SK-N-SH treated with all-trans-retinoic acid at 6 μM for 48 hours (cell line): Measurements from ENCODE around the gene DST.
A peak's percentile ranks its signal among the peaks of the same experiment; 100 is the strongest.

Experiments used
- ATAC-seq: fragments of 200-7000 bp; cut with Tn5 transposase; 3 replicates; pipeline ENCODE4 v1.9.1; 2020; ENCODE audit warnings: mild to moderate bottlenecking, moderate library complexity
- ARNTL ChIP-seq: fragments of 450-650 bp; formaldehyde crosslinking; IDR thresholded peaks from 2 replicates; pipeline ENCODE4 v1.5.0; 2020; ENCODE audit warnings: low read depth, mild to moderate bottlenecking, moderate library complexity, borderline replicate concordance
- CSDC2 ChIP-seq: fragments of 250-450 bp; sonication (Bioruptor Pico); IDR thresholded peaks from 2 replicates; pipeline ENCODE4 v1.5.0; 2020; ENCODE audit warnings: mild to moderate bottlenecking, moderate library complexity
- ESRRG ChIP-seq: fragments of 250-450 bp; sonication (Bioruptor Pico); IDR thresholded peaks from 2 replicates; pipeline ENCODE4 v1.6.1; 2021; ENCODE audit warnings: mild to moderate bottlenecking
- GLIS3 ChIP-seq: fragments of 250-450 bp; sonication (Bioruptor Pico); IDR thresholded peaks from 2 replicates; pipeline ENCODE4 v1.5.0; 2020; ENCODE audit warnings: mild to moderate bottlenecking, moderate library complexity
- ISL1 ChIP-seq: fragments of 250-450 bp; sonication (Bioruptor Pico); IDR thresholded peaks from 2 replicates; pipeline ENCODE4 v2.1.2; 2022; ENCODE audit warnings: mild to moderate bottlenecking, moderate library complexity
- OSR1 ChIP-seq: fragments of 250-450 bp; sonication (Bioruptor Pico); IDR thresholded peaks from 2 replicates; pipeline ENCODE4 v1.8.0; 2022; ENCODE audit warnings: moderate library complexity, mild to moderate bottlenecking, inconsistent platforms
- PPARA ChIP-seq: fragments of 250-450 bp; sonication (Bioruptor Pico); IDR thresholded peaks from 2 replicates; pipeline ENCODE4 v1.5.0; 2020; ENCODE audit warnings: mild to moderate bottlenecking, borderline replicate concordance
- RARB ChIP-seq: fragments of 250-450 bp; sonication (Bioruptor Pico); IDR thresholded peaks from 2 replicates; pipeline ENCODE4 v1.8.0; 2021; ENCODE audit warnings: mild to moderate bottlenecking, moderate library complexity
- SNAI2 ChIP-seq: fragments of 250-450 bp; sonication (Bioruptor Pico); IDR thresholded peaks from 2 replicates; pipeline ENCODE4 v1.5.0; 2020; ENCODE audit warnings: mild to moderate bottlenecking, moderate library complexity
- TCF4 ChIP-seq: fragments of 250-450 bp; sonication (Bioruptor Pico); IDR thresholded peaks from 2 replicates; pipeline ENCODE4 v1.8.0; 2021; ENCODE audit warnings: mild to moderate bottlenecking, moderate library complexity, borderline replicate concordance
- TOX ChIP-seq: fragments of 250-450 bp; sonication (Bioruptor Pico); IDR thresholded peaks from 2 replicates; pipeline ENCODE4 v1.8.0; 2021; ENCODE audit warnings: mild to moderate bottlenecking, moderate library complexity, borderline replicate concordance
- ZC3H10 ChIP-seq: fragments of 250-450 bp; sonication (Bioruptor Pico); IDR thresholded peaks from 2 replicates; pipeline ENCODE4 v1.5.1; 2021; ENCODE audit warnings: mild to moderate bottlenecking, moderate library complexity
- ZFP3 ChIP-seq: fragments of 250-450 bp; sonication (Bioruptor Pico); IDR thresholded peaks from 2 replicates; pipeline ENCODE4 v1.5.0; 2020; ENCODE audit warnings: mild to moderate bottlenecking, moderate library complexity
- ZFP30 ChIP-seq: fragments of 450-650 bp; formaldehyde crosslinking; IDR thresholded peaks from 2 replicates; pipeline ENCODE4 v1.5.0; 2022; ENCODE audit warnings: mild to moderate bottlenecking, moderate library complexity
- ZNF565 ChIP-seq: fragments of 450-650 bp; formaldehyde crosslinking; conservative IDR thresholded peaks from 2 replicates; pipeline ENCODE4 v1.5.0; 2020; ENCODE audit warnings: low read depth, mild to moderate bottlenecking, moderate library complexity
- ZNF70 ChIP-seq: fragments of 450-650 bp; formaldehyde crosslinking; IDR thresholded peaks from 2 replicates; pipeline ENCODE4 v1.5.0; 2020; ENCODE audit warnings: mild to moderate bottlenecking, moderate library complexity
- ZNF8 ChIP-seq: fragments of 450-650 bp; formaldehyde crosslinking; IDR thresholded peaks from 2 replicates; pipeline ENCODE4 v1.5.0; 2020; ENCODE audit warnings: mild to moderate bottlenecking, moderate library complexity
- TF ChIP-seq, protein P1 (sequence below): fragments of 250-450 bp; sonication (Bioruptor Pico); IDR thresholded peaks from 2 replicates; pipeline ENCODE4 v1.5.0; 2020; ENCODE audit warnings: mild to moderate bottlenecking, moderate library complexity
- TF ChIP-seq, protein P2 (sequence below): fragments of 250-450 bp; sonication (Bioruptor Pico); IDR thresholded peaks from 2 replicates; pipeline ENCODE4 v1.5.1; 2020; ENCODE audit warnings: low read depth, mild to moderate bottlenecking, moderate library complexity
- TF ChIP-seq, protein P3 (sequence below): fragments of 250-450 bp; sonication (Bioruptor Pico); IDR thresholded peaks from 2 replicates; pipeline ENCODE4 v1.8.0; 2021; ENCODE audit warnings: low read depth, mild to moderate bottlenecking, moderate library complexity, borderline replicate concordance
- TF ChIP-seq, protein P4 (sequence below): fragments of 250-450 bp; sonication (Bioruptor Pico); IDR thresholded peaks from 2 replicates; pipeline ENCODE4 v1.5.1; 2021; ENCODE audit warnings: mild to moderate bottlenecking, moderate library complexity

The DST gene

DNA sequence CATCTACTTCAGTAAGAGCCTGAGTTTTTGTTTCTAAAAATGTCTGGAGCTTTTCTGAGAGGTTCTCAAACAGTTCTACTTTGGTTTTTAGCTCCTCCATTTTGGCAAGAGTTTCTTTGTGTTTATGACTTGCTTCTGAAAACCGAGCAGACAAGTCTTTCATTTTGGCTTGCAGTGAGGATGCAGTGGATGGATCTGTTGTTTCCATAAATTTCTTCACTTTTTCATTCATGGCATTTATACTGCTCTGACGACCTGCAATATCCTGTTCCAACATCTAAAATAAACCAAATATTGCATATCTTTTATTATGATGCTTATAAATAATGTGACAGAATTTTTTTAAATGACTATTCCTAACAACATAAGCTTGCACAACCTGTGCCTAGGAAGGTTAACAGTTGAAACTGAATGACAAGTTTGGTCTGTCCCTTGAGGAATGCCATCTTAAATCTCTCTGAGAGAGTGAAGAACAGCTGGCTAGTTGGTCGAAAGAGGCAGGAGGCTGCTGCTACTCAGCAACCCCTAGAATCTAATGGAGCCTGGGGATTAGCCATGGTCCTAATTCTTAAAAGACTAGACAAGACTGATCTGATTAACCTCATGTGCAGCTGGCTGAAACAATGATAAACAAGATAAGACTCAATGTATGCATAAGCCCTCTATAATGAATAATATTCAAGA, 69.8 kb downstream of the DST start:
- peak; percentile 45 for ATAC-seq
- TF ChIP-seq ISL1 (CRISPR knock-in tag) = no peak
- TF ChIP-seq, protein P1, sequence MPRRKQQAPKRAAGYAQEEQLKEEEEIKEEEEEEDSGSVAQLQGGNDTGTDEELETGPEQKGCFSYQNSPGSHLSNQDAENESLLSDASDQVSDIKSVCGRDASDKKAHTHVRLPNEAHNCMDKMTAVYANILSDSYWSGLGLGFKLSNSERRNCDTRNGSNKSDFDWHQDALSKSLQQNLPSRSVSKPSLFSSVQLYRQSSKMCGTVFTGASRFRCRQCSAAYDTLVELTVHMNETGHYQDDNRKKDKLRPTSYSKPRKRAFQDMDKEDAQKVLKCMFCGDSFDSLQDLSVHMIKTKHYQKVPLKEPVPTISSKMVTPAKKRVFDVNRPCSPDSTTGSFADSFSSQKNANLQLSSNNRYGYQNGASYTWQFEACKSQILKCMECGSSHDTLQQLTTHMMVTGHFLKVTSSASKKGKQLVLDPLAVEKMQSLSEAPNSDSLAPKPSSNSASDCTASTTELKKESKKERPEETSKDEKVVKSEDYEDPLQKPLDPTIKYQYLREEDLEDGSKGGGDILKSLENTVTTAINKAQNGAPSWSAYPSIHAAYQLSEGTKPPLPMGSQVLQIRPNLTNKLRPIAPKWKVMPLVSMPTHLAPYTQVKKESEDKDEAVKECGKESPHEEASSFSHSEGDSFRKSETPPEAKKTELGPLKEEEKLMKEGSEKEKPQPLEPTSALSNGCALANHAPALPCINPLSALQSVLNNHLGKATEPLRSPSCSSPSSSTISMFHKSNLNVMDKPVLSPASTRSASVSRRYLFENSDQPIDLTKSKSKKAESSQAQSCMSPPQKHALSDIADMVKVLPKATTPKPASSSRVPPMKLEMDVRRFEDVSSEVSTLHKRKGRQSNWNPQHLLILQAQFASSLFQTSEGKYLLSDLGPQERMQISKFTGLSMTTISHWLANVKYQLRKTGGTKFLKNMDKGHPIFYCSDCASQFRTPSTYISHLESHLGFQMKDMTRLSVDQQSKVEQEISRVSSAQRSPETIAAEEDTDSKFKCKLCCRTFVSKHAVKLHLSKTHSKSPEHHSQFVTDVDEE (CRISPR knock-in tag) = 0 out of 2 replicates have a peak, but pooled peaks have one; percentile 49
- no peak for TF ChIP-seq ZFP30 (CRISPR knock-in tag)
- no peak for TF ChIP-seq GLIS3 (CRISPR knock-in tag)
- TF ChIP-seq TCF4 (CRISPR knock-in tag) = peak; percentile 55; the same call in 1 of the 2 replicates
- TF ChIP-seq, all 23 proteins: peak for 2

DNA sequence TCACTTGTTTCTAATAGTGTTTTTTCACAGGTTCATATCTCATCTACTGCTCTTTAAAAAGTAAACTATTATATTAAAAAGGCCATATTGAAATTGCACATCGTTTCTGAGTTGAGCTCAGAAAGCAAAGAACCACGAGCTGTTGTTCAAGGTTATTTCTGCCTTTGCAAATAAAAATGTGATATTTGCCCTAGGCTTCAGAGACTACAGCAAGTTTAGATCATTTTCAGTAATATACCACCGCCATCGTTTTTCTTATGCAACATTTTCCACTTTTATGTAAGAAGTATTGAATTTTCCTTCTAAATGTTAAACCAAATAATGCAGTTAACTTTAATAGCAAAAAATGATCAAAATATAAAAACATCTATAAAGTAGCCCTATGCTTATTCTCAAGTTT, 71.1 kb downstream of the DST start:
- ATAC-seq = no peak
- TF ChIP-seq, protein P2, sequence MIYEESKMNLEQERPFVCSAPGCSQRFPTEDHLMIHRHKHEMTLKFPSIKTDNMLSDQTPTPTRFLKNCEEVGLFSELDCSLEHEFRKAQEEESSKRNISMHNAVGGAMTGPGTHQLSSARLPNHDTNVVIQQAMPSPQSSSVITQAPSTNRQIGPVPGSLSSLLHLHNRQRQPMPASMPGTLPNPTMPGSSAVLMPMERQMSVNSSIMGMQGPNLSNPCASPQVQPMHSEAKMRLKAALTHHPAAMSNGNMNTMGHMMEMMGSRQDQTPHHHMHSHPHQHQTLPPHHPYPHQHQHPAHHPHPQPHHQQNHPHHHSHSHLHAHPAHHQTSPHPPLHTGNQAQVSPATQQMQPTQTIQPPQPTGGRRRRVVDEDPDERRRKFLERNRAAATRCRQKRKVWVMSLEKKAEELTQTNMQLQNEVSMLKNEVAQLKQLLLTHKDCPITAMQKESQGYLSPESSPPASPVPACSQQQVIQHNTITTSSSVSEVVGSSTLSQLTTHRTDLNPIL = no peak
- TF ChIP-seq PPARA (CRISPR knock-in tag) (no peak), ZFP3 (CRISPR knock-in tag) (no peak)
- TF ChIP-seq, all 23 proteins: peak for 0

DNA sequence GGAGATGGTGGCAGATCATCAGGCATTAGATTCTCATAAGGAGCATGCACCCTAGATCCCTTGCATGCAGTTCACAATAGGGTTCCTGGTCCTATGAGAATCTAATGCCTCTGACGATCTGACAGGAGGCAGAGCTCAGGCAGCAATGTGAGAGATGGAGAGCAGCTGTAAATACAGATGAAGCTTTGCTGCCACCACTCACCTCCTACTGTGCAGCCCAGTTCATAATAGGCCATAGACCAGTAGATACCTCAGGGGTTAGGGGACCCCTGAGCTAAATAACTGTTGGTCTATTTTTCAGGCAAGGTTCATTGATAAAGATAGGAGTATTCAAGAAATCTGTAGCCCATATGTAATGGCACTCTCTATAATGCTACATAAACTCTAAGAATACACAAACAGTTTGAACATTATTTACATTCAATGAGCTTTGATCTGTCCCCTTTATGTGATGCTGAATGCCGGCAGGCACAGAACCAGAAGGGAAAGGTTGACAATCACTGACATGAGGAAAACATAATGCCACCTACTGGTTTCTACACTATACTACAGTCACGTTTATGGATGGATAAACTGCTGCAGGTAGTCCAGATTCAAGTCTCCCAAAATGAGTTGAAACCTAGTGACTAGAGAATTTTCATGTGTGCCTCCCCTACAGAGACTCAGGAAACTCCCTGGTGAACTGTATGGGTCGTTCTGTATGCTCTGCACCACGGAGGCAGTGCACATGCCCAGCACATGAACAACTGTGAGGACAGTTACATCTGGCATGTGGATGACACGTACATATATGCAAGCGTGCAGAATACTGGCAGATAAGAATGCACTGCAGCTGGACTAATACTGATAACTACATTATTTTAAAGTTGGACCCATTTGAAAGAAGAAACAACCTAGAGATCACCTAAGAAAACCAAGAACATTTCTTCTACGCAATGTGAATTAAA, 72.0 kb downstream of the DST start:
- ATAC-seq = peak; percentile 67

More for the DNA sequence above, 72.0 kb downstream of the DST start:
- TF ChIP-seq RARB (no peak), TCF4 (CRISPR knock-in tag) (no peak), ZNF8 (no peak), ARNTL (CRISPR knock-in tag) (no peak), OSR1 (CRISPR knock-in tag) (no peak), ZNF565 (CRISPR knock-in tag) (no peak), SNAI2 (CRISPR knock-in tag) (no peak), PPARA (CRISPR knock-in tag) (no peak), ZNF70 (CRISPR knock-in tag) (no peak), ZFP3 (CRISPR knock-in tag) (no peak), ESRRG (CRISPR knock-in tag) (no peak), ISL1 (CRISPR knock-in tag) (no peak), ZFP30 (CRISPR knock-in tag) (no peak), TOX (CRISPR knock-in tag) (no peak), ZC3H10 (CRISPR knock-in tag) (no peak), CSDC2 (CRISPR knock-in tag) (no peak)
- TF ChIP-seq, protein P3, sequence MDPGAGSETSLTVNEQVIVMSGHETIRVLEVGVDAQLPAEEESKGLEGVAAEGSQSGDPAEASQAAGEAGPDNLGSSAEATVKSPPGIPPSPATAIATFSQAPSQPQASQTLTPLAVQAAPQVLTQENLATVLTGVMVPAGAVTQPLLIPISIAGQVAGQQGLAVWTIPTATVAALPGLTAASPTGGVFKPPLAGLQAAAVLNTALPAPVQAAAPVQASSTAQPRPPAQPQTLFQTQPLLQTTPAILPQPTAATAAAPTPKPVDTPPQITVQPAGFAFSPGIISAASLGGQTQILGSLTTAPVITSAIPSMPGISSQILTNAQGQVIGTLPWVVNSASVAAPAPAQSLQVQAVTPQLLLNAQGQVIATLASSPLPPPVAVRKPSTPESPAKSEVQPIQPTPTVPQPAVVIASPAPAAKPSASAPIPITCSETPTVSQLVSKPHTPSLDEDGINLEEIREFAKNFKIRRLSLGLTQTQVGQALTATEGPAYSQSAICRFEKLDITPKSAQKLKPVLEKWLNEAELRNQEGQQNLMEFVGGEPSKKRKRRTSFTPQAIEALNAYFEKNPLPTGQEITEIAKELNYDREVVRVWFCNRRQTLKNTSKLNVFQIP (CRISPR knock-in tag) = no peak
- TF ChIP-seq, protein P2 = no peak
- TF ChIP-seq, protein P1 (CRISPR knock-in tag) = no peak
- TF ChIP-seq, protein P4, sequence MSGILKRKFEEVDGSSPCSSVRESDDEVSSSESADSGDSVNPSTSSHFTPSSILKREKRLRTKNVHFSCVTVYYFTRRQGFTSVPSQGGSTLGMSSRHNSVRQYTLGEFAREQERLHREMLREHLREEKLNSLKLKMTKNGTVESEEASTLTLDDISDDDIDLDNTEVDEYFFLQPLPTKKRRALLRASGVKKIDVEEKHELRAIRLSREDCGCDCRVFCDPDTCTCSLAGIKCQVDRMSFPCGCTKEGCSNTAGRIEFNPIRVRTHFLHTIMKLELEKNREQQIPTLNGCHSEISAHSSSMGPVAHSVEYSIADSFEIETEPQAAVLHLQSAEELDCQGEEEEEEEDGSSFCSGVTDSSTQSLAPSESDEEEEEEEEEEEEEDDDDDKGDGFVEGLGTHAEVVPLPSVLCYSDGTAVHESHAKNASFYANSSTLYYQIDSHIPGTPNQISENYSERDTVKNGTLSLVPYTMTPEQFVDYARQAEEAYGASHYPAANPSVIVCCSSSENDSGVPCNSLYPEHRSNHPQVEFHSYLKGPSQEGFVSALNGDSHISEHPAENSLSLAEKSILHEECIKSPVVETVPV (CRISPR knock-in tag) = no peak
